ENCODE results near the gene IL17RD.

The IL17RD gene

GRCh38 chr3:57143886-57144459, 21.2 kb downstream of the IL17RD start:
- no peak overlapping the region for H3K4me3 ChIP-seq (ENCODE audit: low read length)
- DNase-seq (ENCODE audit: low read depth), result no peak
- no peak for TF ChIP-seq CTCF (conservative IDR thresholded peaks at IDR 0.05; ENCODE audit: low read length)

- no peak overlapping the region for H3K4me3 ChIP-seq (ENCODE audit: low read length)
- no peak for DNase-seq (ENCODE audit: low read depth)
- TF ChIP-seq CTCF (conservative IDR thresholded peaks at IDR 0.05; ENCODE audit: low read length), result no peak
Observed at GRCh38 chr3:57142411-57142723, 22.8 kb downstream of the IL17RD start.

GRCh38 chr3:57141719-57142410, 23.3 kb downstream of the IL17RD start:
- no peak for TF ChIP-seq CTCF (conservative IDR thresholded peaks at IDR 0.05; ENCODE audit: low read length)
- H3K4me3 ChIP-seq (ENCODE audit: low read length), result no peak overlapping the region
- DNase-seq (ENCODE audit: low read depth), result no peak

- H3K4me3 ChIP-seq (ENCODE audit: low read length), result no peak overlapping the region
- no peak for TF ChIP-seq CTCF (conservative IDR thresholded peaks at IDR 0.05; ENCODE audit: low read length)
- no peak for DNase-seq (ENCODE audit: low read depth)
Observed at GRCh38 chr3:57140894-57141293, 24.3 kb downstream of the IL17RD start.

DNA sequence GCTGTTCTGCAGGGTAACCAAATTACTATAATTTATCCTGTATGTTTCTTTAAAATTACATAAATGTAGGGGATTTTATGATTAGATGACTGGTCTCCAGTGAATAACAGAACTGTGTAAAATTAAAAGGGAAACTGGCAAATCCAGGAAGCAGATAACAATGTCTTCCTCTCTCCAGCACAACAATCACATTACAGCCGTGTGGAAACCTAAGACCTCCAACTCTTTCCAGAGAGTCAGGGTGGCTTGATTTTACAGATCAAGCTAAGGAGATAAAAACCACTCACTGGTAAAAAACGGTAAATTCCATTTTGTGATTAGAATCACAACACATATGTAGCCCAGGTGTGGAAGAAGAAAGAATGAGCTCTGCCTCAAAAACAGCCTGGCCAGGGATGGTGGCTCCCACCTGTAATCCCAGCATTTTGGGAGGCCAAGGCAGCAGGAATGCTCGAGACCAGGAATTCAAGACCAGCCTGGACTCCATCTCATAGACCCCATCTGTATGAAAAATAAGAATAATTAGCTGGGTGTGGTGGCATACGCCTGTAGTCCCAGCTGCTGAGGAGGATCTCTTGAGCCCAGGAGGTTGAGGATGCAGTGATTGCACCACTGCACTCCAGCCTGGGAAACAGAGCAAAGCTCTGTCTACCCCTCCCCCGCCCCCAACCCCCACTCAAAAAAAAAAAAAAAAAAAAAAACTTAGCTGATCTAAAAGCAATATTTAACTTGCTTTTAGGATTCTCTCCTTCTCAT, 29.0 kb downstream of the IL17RD start:
- no peak for TF ChIP-seq CTCF (conservative IDR thresholded peaks at IDR 0.05; ENCODE audit: low read length)
- DNase-seq (ENCODE audit: low read depth), result no peak
- H3K4me3 ChIP-seq (ENCODE audit: low read length), result no peak overlapping the region

- no peak for DNase-seq (ENCODE audit: low read depth)
Observed at GRCh38 chr3:57133157-57133556, 32.0 kb downstream of the IL17RD start.

More at GRCh38 chr3:57133157-57133556, 32.0 kb downstream of the IL17RD start:
- no peak overlapping the region for H3K4me3 ChIP-seq (ENCODE audit: low read length)
- no peak for TF ChIP-seq CTCF (conservative IDR thresholded peaks at IDR 0.05; ENCODE audit: low read length)
